GM19452 (cell line): ENCODE measurements around the gene ZIC1.

Source experiments
- ATAC-seq: cut with Tn5 transposase; IDR thresholded peaks from one replicate; pipeline ENCODE4 v1.9.1; 2021; ENCODE audit not compliant: unreplicated experiment

The ZIC1 gene

GRCh38 chr3:147408188-147409100, 721 bp upstream of the ZIC1 start:
- ATAC-seq = no peak

- ATAC-seq = no peak
These were observed 956 bp downstream of the ZIC1 start for GRCh38 chr3:147410116-147410525.

- no peak for ATAC-seq
These were observed 1.5 kb downstream of the ZIC1 start for GRCh38 chr3:147410526-147411237.

- ATAC-seq = no peak
These were observed 2.2 kb downstream of the ZIC1 start for GRCh38 chr3:147411238-147411814.

GRCh38 chr3:147411815-147412241, 2.7 kb downstream of the ZIC1 start:
- no peak for ATAC-seq

GRCh38 chr3:147412261-147412916, 3.2 kb downstream of the ZIC1 start:
- no peak for ATAC-seq

- ATAC-seq = no peak
These were observed 3.9 kb downstream of the ZIC1 start for GRCh38 chr3:147412917-147413685.

- no peak for ATAC-seq
These were observed 4.7 kb downstream of the ZIC1 start for GRCh38 chr3:147413686-147414389.

- ATAC-seq = no peak
These were observed 5.4 kb downstream of the ZIC1 start for GRCh38 chr3:147414390-147415138.

GRCh38 chr3:147415286-147415685, 6.1 kb downstream of the ZIC1 start:
- no peak for ATAC-seq

- no peak for ATAC-seq
These were observed 6.7 kb downstream of the ZIC1 start for GRCh38 chr3:147415874-147416273.

- no peak for ATAC-seq
These were observed 7.8 kb downstream of the ZIC1 start for GRCh38 chr3:147416931-147417330.

- no peak for ATAC-seq
These were observed 8.6 kb downstream of the ZIC1 start for GRCh38 chr3:147417551-147418295.

GRCh38 chr3:147418371-147418781, 9.2 kb downstream of the ZIC1 start:
- no peak for ATAC-seq

GRCh38 chr3:147418808-147419701, 9.9 kb downstream of the ZIC1 start:
- no peak for ATAC-seq

GRCh38 chr3:147419781-147420224, 10.6 kb downstream of the ZIC1 start:
- ATAC-seq = no peak
